SKM-1 (cell line): Measurements from ENCODE around the gene TMEM132E.

Experiments
- DNase-seq: peaks from one replicate; lab custom pipeline; 2025; ENCODE audit not compliant: unreplicated experiment; lab: John Stamatoyannopoulos, UW

TMEM132E gene

DNA sequence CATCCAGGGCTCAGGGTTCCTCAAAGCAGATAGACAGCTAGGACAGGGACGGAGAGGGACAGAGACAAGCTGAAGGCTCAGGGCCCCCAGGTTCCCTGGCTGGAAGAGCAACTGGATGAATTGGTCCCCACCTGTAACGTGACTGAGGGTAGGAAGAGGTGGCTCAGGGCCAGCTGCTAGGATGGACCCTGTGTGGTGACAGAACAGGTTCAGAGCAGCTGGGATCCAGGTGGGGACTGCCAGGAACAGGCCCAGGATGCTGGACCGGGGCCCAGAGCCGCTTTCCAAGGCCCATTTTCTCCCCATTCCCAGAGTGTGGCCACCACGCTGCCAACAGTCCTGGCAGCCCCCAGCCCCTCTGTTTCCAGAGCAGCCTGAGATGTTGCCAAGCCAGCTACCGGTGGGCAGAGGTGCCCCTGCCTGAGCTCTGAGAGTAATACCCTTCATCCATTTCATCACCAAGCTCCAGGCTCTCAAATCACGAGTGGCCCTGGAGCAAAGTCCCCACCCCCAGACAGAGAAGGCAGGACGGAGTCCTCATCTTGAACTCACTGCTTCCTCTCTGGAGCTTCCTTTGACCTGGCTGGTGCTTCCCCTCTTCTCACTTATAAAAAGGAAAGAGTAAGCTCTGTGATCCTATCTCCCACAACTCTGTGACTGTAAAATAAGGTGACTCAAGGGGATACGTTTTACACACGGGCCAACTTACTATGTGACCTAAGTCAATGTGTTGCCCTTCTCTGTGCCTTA is 79.6 kb downstream of the TMEM132E start:
- no peak for DNase-seq

DNA sequence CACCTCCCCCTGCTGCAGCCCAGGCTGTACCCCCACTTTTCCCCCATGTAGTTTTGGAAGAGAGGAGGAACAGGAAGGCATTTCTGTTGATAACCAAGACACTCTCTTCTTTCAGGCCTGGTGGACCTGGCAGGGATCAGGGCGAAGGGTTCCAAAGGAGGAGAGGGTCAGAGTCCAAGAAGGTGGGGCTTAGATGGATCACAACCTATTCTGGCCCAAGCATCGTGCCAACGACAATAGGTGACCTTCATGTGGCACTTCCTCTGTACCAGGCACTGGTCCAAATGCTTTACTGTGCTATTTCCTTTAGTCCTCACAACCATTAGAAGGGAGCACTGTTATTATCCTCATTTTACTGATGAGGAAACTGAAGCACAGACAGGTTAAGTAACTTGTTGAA is 84.3 kb downstream of the TMEM132E start:
- DNase-seq: no peak

DNA sequence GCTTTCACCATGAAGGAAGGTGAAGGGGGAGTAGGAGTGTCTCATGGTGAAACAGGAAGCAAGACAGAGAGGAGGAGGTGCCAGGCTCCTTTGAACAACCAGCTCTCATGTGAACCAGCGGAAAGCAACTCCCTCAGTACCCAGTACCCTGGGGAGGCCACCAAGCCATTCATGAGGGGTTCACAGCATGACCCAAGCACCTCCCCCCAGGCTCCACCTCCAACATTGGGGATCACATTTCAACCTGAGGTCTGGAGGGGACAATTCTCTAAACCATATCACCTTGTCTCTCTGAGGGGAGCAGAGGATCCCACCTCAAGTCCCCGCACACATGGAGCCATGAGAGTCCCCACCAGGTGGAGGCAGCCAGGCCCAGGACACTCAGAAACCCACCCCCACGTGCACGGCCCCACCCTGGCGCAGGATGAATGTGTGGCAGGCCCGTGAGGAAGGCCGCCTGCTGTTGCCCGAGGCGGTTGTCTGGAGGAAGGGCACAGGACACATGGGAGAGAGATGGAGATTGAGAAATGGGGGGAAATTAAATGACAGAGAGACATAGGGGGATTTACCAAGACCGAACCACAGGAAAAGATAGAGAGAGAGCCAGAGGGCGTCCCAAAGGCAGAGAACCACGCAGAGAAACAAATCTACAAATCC is 85.9 kb downstream of the TMEM132E start:
- no peak for DNase-seq

DNA sequence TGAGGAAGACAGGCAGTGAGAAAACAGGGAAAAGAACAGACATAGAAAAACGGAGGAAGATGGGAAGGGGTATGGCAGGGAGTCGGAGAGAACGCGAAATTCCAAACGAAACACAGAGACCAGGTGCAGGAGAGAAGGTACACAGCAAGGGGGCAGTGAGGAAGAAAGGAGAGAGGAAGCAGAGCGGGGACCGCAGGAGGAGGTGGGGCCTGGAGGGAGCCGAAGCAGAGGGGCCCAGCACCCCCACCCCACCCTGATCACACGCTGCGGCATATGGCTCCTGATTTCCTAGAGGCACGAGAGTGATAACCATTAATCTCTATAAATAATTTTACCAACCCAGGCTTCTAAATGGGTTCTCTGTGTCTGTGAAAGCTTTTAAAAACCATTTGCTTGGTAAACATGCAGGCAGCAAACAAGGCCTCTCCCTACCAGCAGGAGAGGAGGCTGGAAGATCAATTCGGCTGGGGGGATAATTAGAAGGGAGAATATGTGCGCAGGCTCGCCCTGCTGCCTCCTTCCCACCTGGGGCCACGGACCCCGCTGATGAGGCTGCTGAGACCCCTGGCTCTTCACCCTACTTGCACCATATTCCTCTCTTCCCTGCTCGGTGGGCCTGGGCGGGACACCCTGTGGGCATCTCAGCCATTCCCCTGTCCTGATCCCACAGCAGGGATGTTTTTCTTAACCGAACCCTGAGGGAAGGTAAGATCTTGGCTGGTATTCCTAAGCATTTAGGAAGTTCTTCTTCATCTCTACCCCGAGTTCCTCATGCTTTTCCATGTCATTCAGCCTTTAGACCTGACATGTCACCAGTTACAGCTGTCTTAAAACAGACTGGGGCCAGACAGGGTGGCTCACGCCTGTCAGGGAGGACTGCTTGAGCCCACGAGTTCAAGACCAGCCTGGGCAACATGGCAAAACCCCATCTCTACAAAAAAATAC is 86.7 kb downstream of the TMEM132E start:
- no peak for DNase-seq

DNA sequence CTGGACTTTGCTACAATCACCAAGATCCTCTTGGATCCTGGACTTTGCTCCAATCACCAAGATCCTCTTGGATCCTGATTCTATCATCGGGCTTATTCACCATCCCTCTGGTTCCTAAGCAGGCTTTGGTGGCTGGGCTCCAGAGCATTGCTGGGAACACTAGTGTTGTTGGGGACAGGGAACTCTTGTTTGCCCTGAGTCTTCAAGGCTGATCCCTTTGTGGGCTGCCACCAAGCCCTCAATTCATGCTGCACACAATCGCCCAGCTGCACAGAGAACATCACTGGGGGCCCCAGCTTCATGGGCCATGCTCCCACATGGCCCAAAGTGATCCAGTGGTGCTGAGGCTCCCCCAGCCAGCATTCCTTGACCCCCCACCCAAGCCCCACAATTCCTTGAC is 88.3 kb downstream of the TMEM132E start:
- DNase-seq: no peak

DNA sequence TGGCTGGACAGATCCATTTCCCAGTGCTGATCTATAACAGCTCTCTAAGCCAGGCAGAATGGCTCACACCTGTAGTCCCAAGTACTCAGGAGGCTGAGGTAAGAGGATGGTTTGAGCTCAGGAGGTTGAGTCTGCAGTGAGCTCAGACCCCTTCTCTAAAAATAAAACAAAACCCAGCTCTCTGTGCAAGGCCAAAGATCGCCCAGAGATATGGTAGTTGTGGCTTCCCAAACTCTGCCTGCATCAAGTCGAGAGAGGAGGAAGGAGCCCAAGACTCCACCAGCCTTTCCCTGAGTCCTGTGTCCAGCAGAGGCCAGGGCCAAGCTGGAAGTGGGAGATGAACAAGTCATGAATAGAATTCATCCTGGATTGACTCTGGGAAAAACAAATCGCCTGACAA is 88.8 kb downstream of the TMEM132E start:
- DNase-seq: no peak

DNA sequence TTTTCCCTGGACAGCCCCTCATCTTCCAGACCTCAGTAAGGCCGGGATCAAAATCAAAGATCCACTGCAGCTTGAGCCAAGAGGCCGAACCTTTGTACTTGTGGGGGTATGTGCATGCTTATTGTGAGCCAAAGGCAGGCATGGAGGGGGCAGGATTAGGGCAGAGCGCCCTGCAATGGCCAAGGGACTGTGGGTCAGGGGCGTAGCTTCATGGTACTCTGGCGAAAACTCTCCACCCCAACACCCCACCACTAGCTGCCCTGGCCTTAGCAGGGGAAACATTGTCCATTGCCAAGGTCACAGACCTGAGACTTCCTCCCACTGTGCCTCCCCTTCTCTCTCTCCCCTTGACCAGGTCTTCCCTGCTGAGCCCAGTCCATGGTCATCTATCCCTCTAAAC is 90.1 kb downstream of the TMEM132E start:
- no peak for DNase-seq

DNA sequence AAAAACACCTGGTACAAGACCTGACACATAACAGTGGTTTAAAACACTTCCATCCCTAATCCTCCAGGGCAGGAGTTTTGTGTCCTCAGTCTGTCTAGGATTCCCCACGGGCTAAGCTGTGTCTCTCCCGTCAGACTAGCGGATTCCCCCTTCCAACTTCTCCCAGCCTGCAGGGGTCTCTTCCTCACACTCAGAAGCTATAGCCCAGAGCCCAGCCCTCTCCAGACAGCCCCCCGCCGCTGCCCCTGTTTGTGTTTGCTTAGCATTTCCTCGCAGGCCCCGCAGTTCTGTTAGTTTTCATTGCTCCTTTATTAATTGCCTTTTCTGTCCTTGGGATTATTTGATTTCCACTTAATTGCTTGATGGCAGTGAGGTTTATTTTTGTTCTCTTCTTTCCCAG is 91.2 kb downstream of the TMEM132E start:
- no peak for DNase-seq

DNA sequence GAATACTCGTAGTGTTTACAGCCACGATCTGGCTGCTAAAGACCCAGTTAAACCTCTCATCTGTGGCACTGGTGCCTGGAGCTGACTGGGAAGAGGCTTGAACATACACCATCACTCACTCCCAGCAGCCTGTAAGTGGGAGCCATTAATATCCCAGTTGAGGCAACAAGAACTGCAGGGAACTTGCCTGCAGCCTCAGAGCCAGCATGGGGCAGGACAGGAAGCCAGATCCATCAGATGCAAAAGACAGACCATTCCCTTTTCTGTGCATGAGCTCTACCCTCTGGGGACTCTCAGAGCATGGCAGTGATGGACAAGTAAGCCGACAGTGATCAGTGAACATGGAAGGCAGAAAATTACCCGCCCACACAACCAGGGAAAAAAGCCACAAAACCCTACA is 91.8 kb downstream of the TMEM132E start:
- no peak for DNase-seq

DNA sequence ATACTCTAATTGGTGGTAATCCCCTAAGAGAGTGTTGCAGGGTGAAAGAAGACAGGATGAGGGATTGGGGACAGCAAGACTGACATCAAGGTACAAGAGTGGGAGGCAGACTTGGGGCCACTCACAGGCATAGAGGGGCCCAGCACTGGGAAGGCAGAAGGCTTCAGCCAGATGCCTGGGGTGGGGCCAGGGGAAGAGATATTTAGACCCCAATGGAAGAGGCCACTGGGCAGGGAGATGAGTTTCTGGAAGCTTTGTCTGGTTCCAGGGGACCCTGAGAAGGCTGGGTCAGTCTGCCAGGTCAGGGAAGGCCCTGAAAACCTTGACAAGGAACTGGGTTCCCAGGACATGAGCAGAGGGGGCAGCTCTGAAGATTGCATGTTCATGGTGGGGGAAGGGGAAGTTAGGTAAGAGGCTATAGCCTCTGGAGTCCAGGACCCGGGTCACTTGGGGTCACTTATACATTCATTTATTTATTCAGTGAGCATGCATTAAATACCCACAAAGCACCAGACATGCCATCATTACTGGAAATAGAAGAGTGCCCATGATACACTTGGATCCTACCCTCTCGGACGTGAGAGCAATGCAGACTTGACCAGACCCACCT is 92.9 kb downstream of the TMEM132E start:
- DNase-seq: no peak

DNA sequence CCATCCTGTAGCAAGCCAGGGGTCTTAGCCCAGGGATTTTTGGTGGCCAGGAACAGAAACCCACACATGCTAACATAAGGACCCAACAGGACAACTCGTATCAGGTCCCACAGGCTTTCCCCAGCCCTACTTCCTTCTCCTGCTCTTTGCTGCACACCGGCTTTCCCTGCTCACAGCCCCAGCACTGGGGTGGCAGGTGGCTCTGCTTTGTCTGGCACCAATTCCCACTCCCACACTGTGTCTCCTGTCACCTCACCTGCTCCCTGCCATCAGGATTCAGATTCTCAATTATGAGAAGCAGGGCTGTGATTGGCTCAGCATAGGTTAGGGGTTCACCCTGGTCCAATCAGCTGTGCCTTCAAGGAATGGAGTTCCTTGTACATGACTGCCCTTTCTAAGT is 94.1 kb downstream of the TMEM132E start:
- no peak for DNase-seq

DNA sequence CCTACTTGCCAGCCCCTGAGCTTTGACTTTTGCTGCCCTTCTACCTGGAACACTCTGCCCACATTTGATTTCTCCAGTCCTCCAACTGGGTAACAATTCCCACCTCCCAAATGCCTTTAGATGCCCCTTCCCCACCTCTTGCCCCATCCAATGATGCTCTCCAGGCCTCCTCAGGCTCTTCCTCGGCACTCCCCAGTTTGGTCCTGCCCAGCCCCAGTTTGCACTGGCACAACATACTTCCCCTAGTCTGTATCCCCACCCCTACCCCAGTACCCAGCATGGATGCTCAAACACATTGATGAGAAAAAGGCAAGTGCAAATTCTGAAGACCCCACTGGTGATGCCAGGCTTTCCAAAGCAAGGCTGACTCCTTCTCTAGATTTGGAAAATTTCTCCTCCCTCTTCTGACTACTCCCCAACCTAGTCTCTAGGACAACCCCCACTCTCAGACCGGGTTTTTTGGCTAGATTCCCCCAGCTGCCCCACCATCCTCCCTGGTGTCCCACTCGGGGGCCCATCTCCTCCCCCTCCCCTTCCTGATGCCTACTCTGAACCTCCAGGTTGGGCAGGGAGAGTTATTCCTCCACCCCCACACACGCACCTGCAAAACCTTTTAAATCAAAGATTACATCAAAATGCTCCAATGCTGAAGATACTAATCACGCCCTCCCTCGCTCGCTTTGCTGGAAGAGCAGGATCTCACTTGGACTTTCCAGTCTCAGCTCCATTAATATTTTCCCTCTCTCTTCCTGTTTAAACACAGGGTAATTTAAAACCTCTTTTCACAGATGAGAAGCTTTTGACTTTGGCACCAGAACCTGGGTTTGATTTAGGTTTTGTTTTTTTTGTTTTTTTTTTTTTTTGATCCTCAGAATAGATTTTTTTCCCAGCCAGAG is 94.9 kb downstream of the TMEM132E start:
- no peak for DNase-seq

DNA sequence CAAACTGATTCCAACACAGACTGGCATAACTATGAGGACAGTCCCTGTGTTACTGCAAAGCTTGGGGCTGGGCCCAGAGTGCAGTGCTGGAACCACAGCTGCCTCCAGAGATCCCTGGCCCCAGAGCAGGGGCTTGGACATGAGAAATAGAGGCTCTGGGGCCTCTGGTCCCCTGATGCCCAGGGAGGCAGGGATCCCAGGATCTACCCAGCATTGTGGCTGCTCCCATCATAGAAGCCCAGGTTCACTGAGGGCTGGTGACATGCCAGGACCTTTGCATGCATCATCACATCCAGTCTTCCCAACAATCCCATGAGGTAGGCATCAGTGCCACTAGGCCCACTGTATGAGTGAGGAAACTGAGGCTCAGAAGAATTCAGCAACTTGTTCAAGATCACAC is 95.8 kb downstream of the TMEM132E start:
- DNase-seq: no peak

DNA sequence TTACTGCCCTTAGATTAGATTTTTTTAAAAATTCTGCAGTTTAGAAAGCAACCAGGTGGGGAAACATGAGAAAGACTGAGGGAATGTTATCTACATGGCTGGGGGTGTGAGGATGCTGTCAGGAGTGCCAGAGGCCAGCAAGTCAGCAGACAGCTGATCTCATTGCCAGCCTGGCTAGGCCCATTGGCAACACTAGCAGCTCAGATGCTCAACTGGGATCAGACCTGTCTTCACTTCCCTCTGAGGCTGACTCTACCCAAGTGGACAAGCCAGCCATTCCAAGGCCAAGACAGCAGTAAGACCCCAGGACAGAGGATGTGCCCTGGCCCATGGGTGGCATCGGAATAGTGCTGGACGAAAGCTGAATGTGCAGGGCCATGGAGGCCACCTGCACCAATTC is 96.2 kb downstream of the TMEM132E start:
- no peak for DNase-seq

DNA sequence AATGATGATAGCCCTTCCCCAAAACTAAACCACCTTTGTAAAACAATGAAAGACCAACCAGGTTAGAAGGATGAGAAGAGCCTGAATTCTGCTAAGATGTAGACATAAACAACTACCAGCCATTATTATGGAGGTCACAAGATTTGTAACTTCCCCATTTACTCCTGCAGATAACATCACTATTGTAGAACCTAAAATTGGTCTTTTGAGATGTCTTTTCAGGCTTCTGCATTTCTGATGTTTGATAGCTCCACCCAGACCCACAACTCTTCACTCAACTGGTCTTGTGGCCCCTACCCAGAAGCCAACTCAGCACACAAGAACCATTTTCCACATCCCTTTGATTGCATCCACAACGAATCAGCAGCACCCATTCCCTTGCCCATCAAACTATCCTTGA is 100.8 kb downstream of the TMEM132E start:
- DNase-seq: no peak

DNA sequence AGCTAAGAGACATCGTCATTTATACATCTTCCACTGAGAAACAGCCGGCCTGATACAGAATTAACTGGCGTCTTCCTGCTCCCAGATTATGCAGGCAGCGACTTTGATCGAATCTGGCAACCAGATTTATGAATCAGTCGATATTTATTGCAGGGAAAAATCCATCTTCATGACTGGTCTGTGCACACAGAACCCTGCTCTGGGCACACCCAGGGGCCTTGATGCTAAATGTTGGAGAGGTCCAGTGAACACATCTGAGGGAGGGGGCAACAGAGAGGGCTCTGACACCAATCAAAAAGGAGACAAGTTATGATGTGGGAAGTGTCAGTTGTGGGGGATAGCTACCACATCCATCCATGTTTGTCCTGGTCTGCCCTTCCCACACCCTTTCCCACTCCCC is 102.9 kb downstream of the TMEM132E start:
- DNase-seq: no peak

DNA sequence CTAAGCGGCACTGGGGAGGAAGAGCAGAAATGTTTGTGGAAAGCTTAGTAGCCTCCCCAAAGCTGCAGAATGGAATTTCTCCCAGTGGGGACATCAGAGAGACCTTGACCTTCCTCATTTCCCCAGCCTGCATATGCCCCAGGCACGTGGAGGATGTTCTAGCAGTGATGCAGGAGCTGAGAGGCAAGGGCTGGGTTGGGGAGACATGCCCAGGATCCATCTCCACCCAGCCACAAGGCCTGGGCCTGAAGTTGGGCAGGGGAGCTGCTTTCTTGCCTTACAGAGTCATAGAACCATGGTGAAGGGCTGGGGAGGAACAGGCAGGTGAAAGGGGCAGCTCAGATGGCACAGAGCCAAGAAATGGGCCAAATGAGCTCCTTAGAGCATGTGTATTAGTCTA is 104.0 kb downstream of the TMEM132E start:
- DNase-seq: no peak
